ENCODE results near the gene NR2C1.

DNA sequence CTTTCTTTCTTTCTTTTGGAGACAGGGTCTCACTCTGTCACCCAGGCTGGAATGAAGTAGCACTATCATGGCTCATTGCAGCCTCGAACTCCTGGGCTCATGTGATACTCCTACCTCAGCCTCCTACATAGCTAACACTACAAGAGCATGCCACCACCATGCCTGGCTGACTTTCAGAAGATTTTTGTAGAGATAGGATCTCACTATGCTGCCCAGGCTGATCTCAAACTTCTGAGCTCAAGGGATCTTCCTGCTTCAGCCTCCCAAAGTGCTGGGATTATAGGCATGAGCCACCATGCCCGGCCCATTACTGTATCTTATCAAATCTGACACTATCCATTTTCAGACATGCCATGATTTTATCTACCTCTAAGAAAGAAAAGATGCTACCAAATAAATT lies 101.5 kb downstream of the NR2C1 start:
- TF ChIP-seq POLR2A (IDR thresholded peaks at IDR 0.05) = no peak
- TF ChIP-seq, protein P1, sequence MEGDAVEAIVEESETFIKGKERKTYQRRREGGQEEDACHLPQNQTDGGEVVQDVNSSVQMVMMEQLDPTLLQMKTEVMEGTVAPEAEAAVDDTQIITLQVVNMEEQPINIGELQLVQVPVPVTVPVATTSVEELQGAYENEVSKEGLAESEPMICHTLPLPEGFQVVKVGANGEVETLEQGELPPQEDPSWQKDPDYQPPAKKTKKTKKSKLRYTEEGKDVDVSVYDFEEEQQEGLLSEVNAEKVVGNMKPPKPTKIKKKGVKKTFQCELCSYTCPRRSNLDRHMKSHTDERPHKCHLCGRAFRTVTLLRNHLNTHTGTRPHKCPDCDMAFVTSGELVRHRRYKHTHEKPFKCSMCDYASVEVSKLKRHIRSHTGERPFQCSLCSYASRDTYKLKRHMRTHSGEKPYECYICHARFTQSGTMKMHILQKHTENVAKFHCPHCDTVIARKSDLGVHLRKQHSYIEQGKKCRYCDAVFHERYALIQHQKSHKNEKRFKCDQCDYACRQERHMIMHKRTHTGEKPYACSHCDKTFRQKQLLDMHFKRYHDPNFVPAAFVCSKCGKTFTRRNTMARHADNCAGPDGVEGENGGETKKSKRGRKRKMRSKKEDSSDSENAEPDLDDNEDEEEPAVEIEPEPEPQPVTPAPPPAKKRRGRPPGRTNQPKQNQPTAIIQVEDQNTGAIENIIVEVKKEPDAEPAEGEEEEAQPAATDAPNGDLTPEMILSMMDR (IDR thresholded peaks at IDR 0.05) = no peak
